Measurements from ENCODE around the gene EMC1.

The EMC1 gene

DNA sequence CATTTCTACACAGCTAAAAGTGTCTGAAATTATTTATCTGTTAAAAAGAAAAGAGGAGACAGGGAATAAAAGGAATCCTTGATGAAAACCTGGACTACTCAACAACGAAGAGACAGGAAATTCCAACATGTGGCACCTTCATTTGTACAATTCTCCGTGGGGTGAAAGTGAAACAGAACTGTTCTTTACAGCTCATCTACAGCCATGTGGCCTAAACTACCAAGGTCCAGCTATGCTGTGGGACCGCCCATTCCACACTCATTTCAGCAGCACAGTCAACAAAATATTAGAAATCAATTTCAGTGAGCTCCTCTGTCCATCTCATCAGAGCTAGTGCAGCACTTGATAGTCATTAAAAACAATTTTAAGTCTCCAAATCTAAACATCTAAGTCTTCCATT is 85.3 kb downstream of the EMC1 start:
- H3K36me3 ChIP-seq (ENCODE audit: control insufficient read depth in 2 of 2, insufficient read depth in 1 of 2, low read length in 2 of 2), result peaks cover 48 to 100% of the 10 kb centered on the region in 2 experiments
- ChIA-PET POLR2A (no interaction called here), CTCF (interaction anchor here (0.6 to 2.0 kb wide), 6 partner anchors 10 to 539 kb away, joined by 3 to 6 read pairs (median 4); no protein-coding TSS in a partner anchor)

More for the DNA sequence above, 85.3 kb downstream of the EMC1 start:
- H3K4me1 ChIP-seq (ENCODE audit: control insufficient read depth, insufficient read depth, low read length), result no peaks in the 10 kb centered on the region
- H3K27ac ChIP-seq (ENCODE audit: extremely low read depth, low read depth, low read length), result no peak overlapping the region
- no peaks in the 10 kb centered on the region for H3K9me3 ChIP-seq (ENCODE audit: control insufficient read depth, insufficient read depth, low read depth, low read length)
- TF ChIP-seq ZNF404 (tag by site-specific recombination; IDR thresholded peaks at IDR 0.05), result no peak
- TF ChIP-seq, protein P1, sequence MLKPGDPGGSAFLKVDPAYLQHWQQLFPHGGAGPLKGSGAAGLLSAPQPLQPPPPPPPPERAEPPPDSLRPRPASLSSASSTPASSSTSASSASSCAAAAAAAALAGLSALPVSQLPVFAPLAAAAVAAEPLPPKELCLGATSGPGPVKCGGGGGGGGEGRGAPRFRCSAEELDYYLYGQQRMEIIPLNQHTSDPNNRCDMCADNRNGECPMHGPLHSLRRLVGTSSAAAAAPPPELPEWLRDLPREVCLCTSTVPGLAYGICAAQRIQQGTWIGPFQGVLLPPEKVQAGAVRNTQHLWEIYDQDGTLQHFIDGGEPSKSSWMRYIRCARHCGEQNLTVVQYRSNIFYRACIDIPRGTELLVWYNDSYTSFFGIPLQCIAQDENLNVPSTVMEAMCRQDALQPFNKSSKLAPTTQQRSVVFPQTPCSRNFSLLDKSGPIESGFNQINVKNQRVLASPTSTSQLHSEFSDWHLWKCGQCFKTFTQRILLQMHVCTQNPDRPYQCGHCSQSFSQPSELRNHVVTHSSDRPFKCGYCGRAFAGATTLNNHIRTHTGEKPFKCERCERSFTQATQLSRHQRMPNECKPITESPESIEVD (tag by site-specific recombination; IDR thresholded peaks at IDR 0.05), result no peak
- TF ChIP-seq ZNF843 (tag by site-specific recombination; IDR thresholded peaks at IDR 0.05), result no peak
- no peak overlapping the region for H3K4me3 ChIP-seq (ENCODE audit: low read depth, low read length)

All from HEK293 (cell line).